ENCODE results near the gene MANSC4.

DNA sequence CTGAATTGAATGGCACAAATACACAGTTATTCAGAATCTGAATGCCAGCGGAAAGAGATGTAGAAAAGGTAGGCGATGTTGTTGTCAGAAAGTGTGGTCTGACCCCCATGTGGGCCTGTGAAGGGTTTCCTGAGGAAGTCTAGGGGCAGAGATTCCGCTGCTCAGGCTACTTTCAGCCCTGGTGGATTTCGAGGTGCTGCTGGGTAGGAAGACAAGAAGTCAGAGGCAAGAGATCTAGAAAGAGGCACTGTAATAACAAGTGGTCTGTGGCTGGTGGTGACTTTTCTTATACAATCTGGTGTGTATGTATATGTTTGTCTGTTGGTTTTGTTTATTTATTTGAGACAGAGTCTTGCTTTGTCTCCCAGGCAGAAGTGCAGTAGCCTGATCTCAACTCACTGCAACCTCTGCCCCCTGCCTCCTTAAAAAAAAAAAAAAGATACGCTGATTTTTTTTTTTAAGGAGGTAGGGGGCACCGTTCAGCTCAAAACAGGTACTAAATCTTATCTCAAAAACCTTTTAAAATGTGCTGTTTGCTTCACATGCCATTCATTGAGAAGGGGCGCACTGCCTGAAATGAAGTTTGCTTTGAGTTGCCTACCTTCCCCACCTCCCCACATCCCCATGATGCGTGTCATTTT lies 27.1 kb upstream of the MANSC4 start:
- no peak for TF ChIP-seq EZH2 (IDR thresholded peaks at IDR 0.05; ENCODE audit: borderline replicate concordance, insufficient read depth, low read length, poor library complexity, severe bottlenecking)
- TF ChIP-seq, protein P1, sequence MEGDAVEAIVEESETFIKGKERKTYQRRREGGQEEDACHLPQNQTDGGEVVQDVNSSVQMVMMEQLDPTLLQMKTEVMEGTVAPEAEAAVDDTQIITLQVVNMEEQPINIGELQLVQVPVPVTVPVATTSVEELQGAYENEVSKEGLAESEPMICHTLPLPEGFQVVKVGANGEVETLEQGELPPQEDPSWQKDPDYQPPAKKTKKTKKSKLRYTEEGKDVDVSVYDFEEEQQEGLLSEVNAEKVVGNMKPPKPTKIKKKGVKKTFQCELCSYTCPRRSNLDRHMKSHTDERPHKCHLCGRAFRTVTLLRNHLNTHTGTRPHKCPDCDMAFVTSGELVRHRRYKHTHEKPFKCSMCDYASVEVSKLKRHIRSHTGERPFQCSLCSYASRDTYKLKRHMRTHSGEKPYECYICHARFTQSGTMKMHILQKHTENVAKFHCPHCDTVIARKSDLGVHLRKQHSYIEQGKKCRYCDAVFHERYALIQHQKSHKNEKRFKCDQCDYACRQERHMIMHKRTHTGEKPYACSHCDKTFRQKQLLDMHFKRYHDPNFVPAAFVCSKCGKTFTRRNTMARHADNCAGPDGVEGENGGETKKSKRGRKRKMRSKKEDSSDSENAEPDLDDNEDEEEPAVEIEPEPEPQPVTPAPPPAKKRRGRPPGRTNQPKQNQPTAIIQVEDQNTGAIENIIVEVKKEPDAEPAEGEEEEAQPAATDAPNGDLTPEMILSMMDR (IDR thresholded peaks at IDR 0.05; ENCODE audit: poor library complexity, severe bottlenecking) = no peak
- TF ChIP-seq TAF1 (IDR thresholded peaks at IDR 0.05; ENCODE audit: low read depth) = no peak
- no peak for TF ChIP-seq SMC3 (conservative IDR thresholded peaks at IDR 0.05; ENCODE audit: poor library complexity)
- no peak for TF ChIP-seq MXI1 (conservative IDR thresholded peaks at IDR 0.05; ENCODE audit: poor library complexity, severe bottlenecking)
- no peak for TF ChIP-seq EP300 (conservative IDR thresholded peaks at IDR 0.05; ENCODE audit: poor library complexity, severe bottlenecking)
- TF ChIP-seq POLR2AphosphoS5 (IDR thresholded peaks at IDR 0.05) = no peak

Data from neural cell (in vitro differentiated cells).